ENCODE results near the gene DTL. TPM values are rescaled to one million over a fixed set of nuclear protein-coding genes. Genes with fewer than 3 reads are reported as not detected.
A peak's percentile ranks its signal among the peaks of the same experiment; 100 is the strongest.

The DTL gene
- polyA plus RNA-seq, 2 of the 4 experiments (the other 2 are of a cell fraction) = 22.0 to 30.2 TPM

- Histone ChIP-seq H3K4me3 (no peak overlapping the region), H3K27ac (no peak overlapping the region), H3K9me3 (no peaks in the 10 kb centered on the region), H3K4me1 (no peaks in the 10 kb centered on the region), H3K4me2 (no peak overlapping the region)
- ATAC-seq (no peak), DNase-seq (ENCODE audit: low read depth in 1 of 2, low spot score in 1 of 2) (no peak), FAIRE-seq (peak; percentile 28)
- ChIA-PET CTCF (no interaction called here), POLR2A (no interaction called here)
- TF ChIP-seq POLR2AphosphoS2 (conservative IDR thresholded peaks at IDR 0.05; ENCODE audit: low read length) (no peak), MAFK (IDR thresholded peaks at IDR 0.05; ENCODE audit: partially characterized antibody) (no peak), TP53 (CRISPR knock-in tag; IDR thresholded peaks at IDR 0.05) (no peak), ATOH8 (CRISPR knock-in tag; IDR thresholded peaks at IDR 0.05; ENCODE audit: low read depth) (no peak), CEBPB (IDR thresholded peaks at IDR 0.05) (no peak), TFCP2L1 (CRISPR knock-in tag; IDR thresholded peaks at IDR 0.05) (no peak), KDM1A (IDR thresholded peaks at IDR 0.05; ENCODE audit: low read depth) (no peak), FOSL2 (IDR thresholded peaks at IDR 0.05) (no peak), FOSL2 (CRISPR knock-in tag; IDR thresholded peaks at IDR 0.05) (no peak), RNF2 (IDR thresholded peaks at IDR 0.05; ENCODE audit: borderline replicate concordance, low read depth) (no peak), CHD4 (IDR thresholded peaks at IDR 0.05; ENCODE audit: borderline replicate concordance) (no peak), ESRRA (IDR thresholded peaks at IDR 0.05; ENCODE audit: borderline replicate concordance, low read length) (no peak), ZC3H11A (IDR thresholded peaks at IDR 0.05) (no peak), HOXA7 (CRISPR knock-in tag; IDR thresholded peaks at IDR 0.05) (no peak), EHMT2 (IDR thresholded peaks at IDR 0.05; ENCODE audit: low read depth) (no peak), MYC (IDR thresholded peaks at IDR 0.05; ENCODE audit: borderline replicate concordance, low read length) (no peak), KDM5A (IDR thresholded peaks at IDR 0.05) (no peak), PHF8 (IDR thresholded peaks at IDR 0.05; ENCODE audit: borderline replicate concordance, low read depth) (no peak), RCOR1 (IDR thresholded peaks at IDR 0.05; ENCODE audit: low read depth, low read length) (no peak), SREBF2 (IDR thresholded peaks at IDR 0.05) (no peak)
- TF ChIP-seq, protein P1, sequence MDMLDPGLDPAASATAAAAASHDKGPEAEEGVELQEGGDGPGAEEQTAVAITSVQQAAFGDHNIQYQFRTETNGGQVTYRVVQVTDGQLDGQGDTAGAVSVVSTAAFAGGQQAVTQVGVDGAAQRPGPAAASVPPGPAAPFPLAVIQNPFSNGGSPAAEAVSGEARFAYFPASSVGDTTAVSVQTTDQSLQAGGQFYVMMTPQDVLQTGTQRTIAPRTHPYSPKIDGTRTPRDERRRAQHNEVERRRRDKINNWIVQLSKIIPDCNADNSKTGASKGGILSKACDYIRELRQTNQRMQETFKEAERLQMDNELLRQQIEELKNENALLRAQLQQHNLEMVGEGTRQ (IDR thresholded peaks at IDR 0.05) = no peak
- WGBS (ENCODE audit: missing lambda C conversion rate) = 93% methylated on average over 2 of the region's 2 CpGs
These were observed 73.4 kb downstream of the DTL start for GRCh38 chr1:212108981-212109380.

DNA sequence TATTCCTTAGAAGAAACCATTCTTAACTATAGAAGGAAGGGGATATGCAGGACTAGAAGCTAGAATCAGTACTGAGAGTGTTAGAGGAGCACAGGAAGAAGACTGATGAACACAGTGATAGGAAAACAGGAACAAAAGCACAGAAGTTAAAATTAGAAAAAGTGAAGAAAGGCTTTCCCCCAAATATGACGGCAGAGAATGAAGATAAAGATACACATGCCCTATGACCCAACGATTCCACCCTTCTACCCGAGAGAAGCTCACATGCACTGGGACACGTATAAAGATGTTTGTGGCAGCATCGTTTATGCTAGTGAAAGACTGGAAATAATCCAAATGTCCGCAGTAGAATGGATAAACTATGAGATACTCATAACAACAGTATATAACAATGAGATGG, 74.2 kb downstream of the DTL start:
- H3K4me2 ChIP-seq = no peak overlapping the region
- CTCF ChIA-PET = interaction anchor here (1.1 to 1.3 kb wide), 2 partner anchors 46 to 346 kb away, joined by 3 to 4 read pairs; no protein-coding TSS in a partner anchor

More for the DNA sequence above, 74.2 kb downstream of the DTL start:
- H3K4me1 ChIP-seq = no peaks in the 10 kb centered on the region
- POLR2A ChIA-PET = no interaction called here
- TF ChIP-seq POLR2AphosphoS2 (conservative IDR thresholded peaks at IDR 0.05; ENCODE audit: low read length) (no peak), MYC (IDR thresholded peaks at IDR 0.05; ENCODE audit: borderline replicate concordance, low read length) (no peak), EHF (CRISPR knock-in tag; IDR thresholded peaks at IDR 0.05) (no peak), KDM1A (IDR thresholded peaks at IDR 0.05; ENCODE audit: low read depth) (no peak), BHLHE40 (IDR thresholded peaks at IDR 0.05; ENCODE audit: low read depth, low read length) (no peak), BCL3 (IDR thresholded peaks at IDR 0.05) (no peak), NPAS2 (CRISPR knock-in tag; IDR thresholded peaks at IDR 0.05; ENCODE audit: borderline replicate concordance) (no peak), ESRRA (IDR thresholded peaks at IDR 0.05; ENCODE audit: borderline replicate concordance, low read length) (no peak), RARB (CRISPR knock-in tag; IDR thresholded peaks at IDR 0.05) (no peak), SMC3 (IDR thresholded peaks at IDR 0.05) (no peak)
- H3K9me3 ChIP-seq = no peaks in the 10 kb centered on the region
- DNase-seq (ENCODE audit: low read depth in 1 of 2, low spot score in 1 of 2) (no peak), ATAC-seq (no peak), FAIRE-seq (no peak)
- no peak overlapping the region for H3K4me3 ChIP-seq
- H3K27ac ChIP-seq = no peak overlapping the region
- 90% methylated on average over 6 of the region's 6 CpGs for WGBS (ENCODE audit: missing lambda C conversion rate)
